WTC11 (cell line): ENCODE results near the gene MIGA1. TPM values are rescaled to one million over a fixed set of nuclear protein-coding genes. Genes with fewer than 3 reads are reported as not detected.

Experiments used
- ATAC-seq: fragments of 200-7000 bp; cut with Tn5 transposase; 2 replicates; pipeline ENCODE4 v1.10.0; 2021; ENCODE audit warnings: mild to moderate bottlenecking, moderate library complexity
- CTCF ChIA-PET: fragments of 300-600 bp; sonication (Branson Sonifier 250); formaldehyde crosslinking; loops from one replicate; lab custom pipeline; 2021; ENCODE audit warnings: antibody characterized with exemption; lab: Charles Lee
- POLR2A ChIA-PET: fragments of 350-600 bp; sonication (Branson Sonifier 250); formaldehyde crosslinking; loops from one replicate; lab custom pipeline; 2021; ENCODE audit warnings: antibody characterized with exemption; lab: Charles Lee
- DNase-seq: peaks from one replicate; pipeline ENCODE4 v3.0.0; 2021; ENCODE audit warnings: low spot score
- H3K27ac Mint-ChIP-seq: 2 replicates; pipeline ENCODE4 v1.8.0; 2021; ENCODE audit warnings: mixed read lengths
- H3K27me3 Mint-ChIP-seq: 2 replicates; pipeline ENCODE4 v1.8.0; 2021; ENCODE audit warnings: low read depth, mild to moderate bottlenecking, moderate library complexity, mixed read lengths
- H3K36me3 Mint-ChIP-seq: 2 replicates; pipeline ENCODE4 v1.8.0; 2021; ENCODE audit warnings: mixed read lengths
- H3K4me1 Mint-ChIP-seq: 2 replicates; pipeline ENCODE4 v1.8.0; 2022; ENCODE audit warnings: mixed read lengths
- H3K4me3 Mint-ChIP-seq: 2 replicates; pipeline ENCODE4 v1.8.0; 2021; ENCODE audit warnings: mild to moderate bottlenecking, moderate library complexity, mixed read lengths
- H3K9me3 Mint-ChIP-seq: 2 replicates; pipeline ENCODE4 v1.8.0; 2021; ENCODE audit warnings: mixed read lengths
- AFF4 ChIP-seq: sonication (generic); formaldehyde crosslinking; IDR thresholded peaks from 2 replicates; pipeline ENCODE4 v1.8.1; 2023; ENCODE audit warnings: mild to moderate bottlenecking, missing genetic modification reagents, borderline replicate concordance
- FOXP4 ChIP-seq: sonication (generic); formaldehyde crosslinking; IDR thresholded peaks from 2 replicates; pipeline ENCODE4 v1.8.0; 2022; ENCODE audit warnings: mild to moderate bottlenecking, missing genetic modification reagents
- HMGXB4 ChIP-seq: sonication (generic); formaldehyde crosslinking; IDR thresholded peaks from 2 replicates; pipeline ENCODE4 v1.8.1; 2023; ENCODE audit warnings: mild to moderate bottlenecking, moderate library complexity, missing genetic modification reagents
- KAT7 ChIP-seq: sonication (generic); formaldehyde crosslinking; IDR thresholded peaks from 2 replicates; pipeline ENCODE4 v1.8.1; 2023; ENCODE audit warnings: missing genetic modification reagents, mild to moderate bottlenecking, borderline replicate concordance
- MAX ChIP-seq: sonication (generic); formaldehyde crosslinking; IDR thresholded peaks from 2 replicates; pipeline ENCODE4 v1.8.0; 2022; ENCODE audit warnings: mild to moderate bottlenecking, missing genetic modification reagents
- PRDM15 ChIP-seq: sonication (generic); formaldehyde crosslinking; IDR thresholded peaks from 2 replicates; pipeline ENCODE4 v1.8.0; 2022; ENCODE audit warnings: missing genetic modification reagents
- ZMAT4 ChIP-seq: fragments of 250-450 bp; sonication (Bioruptor Pico); IDR thresholded peaks from 2 replicates; pipeline ENCODE4 v1.9.0; 2021; ENCODE audit warnings: mild to moderate bottlenecking
- ZNF121 ChIP-seq: sonication (generic); formaldehyde crosslinking; IDR thresholded peaks from 2 replicates; pipeline ENCODE4 v1.8.0; 2023; ENCODE audit warnings: missing genetic modification reagents
- ZNF219 ChIP-seq: sonication (generic); formaldehyde crosslinking; IDR thresholded peaks from 2 replicates; pipeline ENCODE4 v1.8.0; 2023; ENCODE audit warnings: missing genetic modification reagents, mild to moderate bottlenecking, borderline replicate concordance
- ZNF512 ChIP-seq: sonication (generic); formaldehyde crosslinking; IDR thresholded peaks from 2 replicates; pipeline ENCODE4 v1.8.1; 2022; ENCODE audit warnings: missing genetic modification reagents, borderline replicate concordance
- total RNA-seq: library from RNA; stranded (reverse); gene quantifications from 3 replicates; pipeline ENCODE4 v1.2.3, GENCODE V29; 2021

MIGA1 gene
- total RNA-seq, 1 experiment from 2014 or later: 6.2 TPM

GRCh38 chr1:77794550-77794949 is 15.1 kb downstream of the MIGA1 start:
- no peak for ATAC-seq

GRCh38 chr1:77796695-77797405 is 17.4 kb downstream of the MIGA1 start:
- H3K27ac Mint-ChIP-seq: peak overlapping the region; percentile 53; the same call in 1 of the 2 replicates
- TF ChIP-seq FOXP4 (CRISPR knock-in tag) (no peak), KAT7 (no peak), HMGXB4 (no peak), ZMAT4 (no peak), ZNF512 (no peak), MAX (CRISPR knock-in tag) (no peak), AFF4 (CRISPR knock-in tag) (no peak), ZNF219 (CRISPR knock-in tag) (no peak), PRDM15 (CRISPR knock-in tag) (no peak)
- ChIA-PET POLR2A (interaction anchor here (0.5 kb wide), 1 partner anchor 475 kb away, joined by 5 read pairs; no protein-coding TSS in a partner anchor), CTCF (interaction anchor here (0.6 to 1.9 kb wide), 4 partner anchors 17 to 240 kb away, joined by 3 to 4 read pairs (median 4); partner anchors contain the start of genes MIGA1 and NEXN)
- H3K27me3 Mint-ChIP-seq: no peaks in the 10 kb centered on the region; the same call in 1 of the 2 replicates
- H3K4me3 Mint-ChIP-seq: no peak overlapping the region
- ATAC-seq (no peak), DNase-seq (no peak)
- H3K9me3 Mint-ChIP-seq: no peaks in the 10 kb centered on the region
- H3K36me3 Mint-ChIP-seq: no peaks in the 10 kb centered on the region
- H3K4me1 Mint-ChIP-seq: no peaks in the 10 kb centered on the region

More at GRCh38 chr1:77794550-77794949, 15.1 kb downstream of the MIGA1 start:
- no peak for TF ChIP-seq ZMAT4
- peak; percentile 62; the same call in 1 of the 2 replicates for TF ChIP-seq ZNF121
- TF ChIP-seq, all 79 proteins: peak for 1
- Mint-ChIP-seq H3K36me3 (peaks cover under 1% of the 10 kb centered on the region; the same call in 1 of the 2 replicates), H3K27me3 (no peaks in the 10 kb centered on the region), H3K9me3 (no peaks in the 10 kb centered on the region), H3K27ac (no peak overlapping the region), H3K4me3 (no peak overlapping the region), H3K4me1 (no peaks in the 10 kb centered on the region)
- ChIA-PET POLR2A (no interaction called here), CTCF (no interaction called here)
- DNase-seq: no peak
